Measurements from ENCODE around the gene SNTB2. TPM values are rescaled to one million over a fixed set of nuclear protein-coding genes. Genes with fewer than 3 reads are reported as not detected.

SNTB2 gene
- polyA plus RNA-seq, 1 of the 3 experiments (the other 2 are of a cell fraction), result 13.0 TPM

- H3K36me3 ChIP-seq (replicated peaks in 1 of 2; ENCODE audit: control insufficient read depth in 1 of 2, insufficient read depth in 2 of 2, low read length in 1 of 2), result peaks cover 50 to 61% of the 10 kb centered on the region in 2 experiments
- peaks cover 89% of the 10 kb centered on the region for H3K79me2 ChIP-seq (ENCODE audit: insufficient read depth)
- peaks cover 11 to 39% of the 10 kb centered on the region in 2 experiments for H3K4me1 ChIP-seq (ENCODE audit: control insufficient read depth in 1 of 2, insufficient read depth in 2 of 2, low read depth in 1 of 2, low read length in 1 of 2)
- no peak for DNase-seq
- no peak overlapping the region; the same call in 1 of the 2 replicates for H3K4me2 ChIP-seq
- H3K9ac ChIP-seq, result no peak overlapping the region
- peaks cover 19% of the 10 kb centered on the region for H3F3A ChIP-seq (replicated peaks; ENCODE audit: insufficient read depth)
- no peak overlapping the region for H3K27ac ChIP-seq (ENCODE audit: low read depth in 2 of 2, low read length in 1 of 2)
- ChIA-PET CTCF (interaction anchor here (1.2 to 2.5 kb wide), 2 partner anchors 13 to 175 kb away, joined by 3 to 9 read pairs; no protein-coding TSS in a partner anchor), POLR2A (interaction anchor here (0.9 kb wide), 1 partner anchor 8 kb away, joined by 3 read pairs; no protein-coding TSS in a partner anchor)
- 100% methylated on average over 3 of the region's 6 CpGs for WGBS (ENCODE audit: low lambda C conversion rate)
- H3K9me3 ChIP-seq, result no peaks in the 10 kb centered on the region
- H2AFZ ChIP-seq (ENCODE audit: low read depth), result no peak overlapping the region
- TF ChIP-seq MXI1 (IDR thresholded peaks at IDR 0.05; ENCODE audit: low read depth, low read length) (no peak), NRF1 (IDR thresholded peaks at IDR 0.05; ENCODE audit: low read depth, low read length) (no peak), FOXM1 (IDR thresholded peaks at IDR 0.05; ENCODE audit: low read depth) (no peak), RXRA (IDR thresholded peaks at IDR 0.05; ENCODE audit: borderline replicate concordance, low read depth) (no peak)
- no peaks in the 10 kb centered on the region for H3K27me3 ChIP-seq (ENCODE audit: insufficient read depth)
- no peaks in the 10 kb centered on the region for H3K9me2 ChIP-seq
- H3K4me3 ChIP-seq (ENCODE audit: low read depth in 2 of 2, low read length in 1 of 2), result no peak overlapping the region
- peaks cover 71% of the 10 kb centered on the region for H4K20me1 ChIP-seq (ENCODE audit: insufficient read depth)
Measured at GRCh38 chr16:69325784-69326171, 138.8 kb downstream of the SNTB2 start.

- Histone ChIP-seq H3K4me1 (ENCODE audit: control insufficient read depth in 1 of 2, insufficient read depth in 2 of 2, low read depth in 1 of 2, low read length in 1 of 2) (peaks cover 11 to 41% of the 10 kb centered on the region in 2 experiments), H3K4me2 (peak overlapping the region; percentile 91), H3K36me3 (replicated peaks in 1 of 2; ENCODE audit: control insufficient read depth in 1 of 2, insufficient read depth in 2 of 2, low read length in 1 of 2) (peaks cover 53 to 55% of the 10 kb centered on the region in 2 experiments), H2AFZ (ENCODE audit: low read depth) (no peak overlapping the region), H3K27me3 (ENCODE audit: insufficient read depth) (no peaks in the 10 kb centered on the region), H3K79me2 (ENCODE audit: insufficient read depth) (peaks cover 89% of the 10 kb centered on the region), H3K9ac (no peak overlapping the region), H3F3A (replicated peaks; ENCODE audit: insufficient read depth) (peaks cover 23% of the 10 kb centered on the region), H3K9me2 (no peaks in the 10 kb centered on the region), H3K9me3 (no peaks in the 10 kb centered on the region), H3K4me3 (ENCODE audit: low read depth in 2 of 2, low read length in 1 of 2) (no peak overlapping the region), H4K20me1 (ENCODE audit: insufficient read depth) (peaks cover 71% of the 10 kb centered on the region), H3K27ac (ENCODE audit: low read depth in 2 of 2, low read length in 1 of 2) (no peak overlapping the region)
- CTCF ChIA-PET, result interaction anchor here (0.6 to 4.6 kb wide), 5 partner anchors 12 to 799 kb away, joined by 3 to 21 read pairs (median 3); partner anchors contain the start of gene COG8
- no peak for DNase-seq
- POLR2A ChIA-PET, result interaction anchor here (0.9 kb wide), 1 partner anchor 9 kb away, joined by 3 read pairs; no protein-coding TSS in a partner anchor
- 68% methylated on average over 7 of the region's 7 CpGs for WGBS (ENCODE audit: low lambda C conversion rate)
- TF ChIP-seq RFX5 (IDR thresholded peaks at IDR 0.05; ENCODE audit: low read length) (no peak), FOXM1 (IDR thresholded peaks at IDR 0.05; ENCODE audit: low read depth) (no peak), EP300 (IDR thresholded peaks at IDR 0.05; ENCODE audit: borderline replicate concordance in 1 of 2, low read depth in 1 of 2, low read length in 1 of 2) (no peak), USF1 (IDR thresholded peaks at IDR 0.05; ENCODE audit: borderline replicate concordance, low read depth) (no peak), EZH2phosphoT487 (IDR thresholded peaks at IDR 0.05; ENCODE audit: borderline replicate concordance, low read depth) (no peak), IRF3 (IDR thresholded peaks at IDR 0.05; ENCODE audit: low read depth, low read length) (no peak), CHD2 (IDR thresholded peaks at IDR 0.05; ENCODE audit: low read length, partially characterized antibody) (no peak), GATA2 (CRISPR knock-in tag; IDR thresholded peaks at IDR 0.05) (no peak)
Measured at GRCh38 chr16:69326172-69326873, 139.4 kb downstream of the SNTB2 start.

All from SK-N-SH (cell line).